K562 (cell line): Measurements from ENCODE around the gene HOXB1. TPM values are rescaled to one million over a fixed set of nuclear protein-coding genes. Genes with fewer than 3 reads are reported as not detected.
A peak's percentile ranks its signal among the peaks of the same experiment; 100 is the strongest.

Source experiments
- ARID1B ChIP-seq: fragments of 450-650 bp; IDR thresholded peaks from 2 replicates; pipeline ENCODE4 v1.6.1; 2016; ENCODE audit warnings: antibody characterized with exemption, mild to moderate bottlenecking, inconsistent platforms
- ATF2 ChIP-seq: sonication (generic); formaldehyde crosslinking; IDR thresholded peaks from 2 replicates; pipeline ENCODE4 v1.8.1; 2022; ENCODE audit warnings: missing genetic modification reagents
- ELF2 ChIP-seq: fragments of 250-450 bp; sonication (Bioruptor Pico); IDR thresholded peaks from 2 replicates; pipeline ENCODE4 v1.5.0; 2021; ENCODE audit warnings: mild to moderate bottlenecking
- EP400 ChIP-seq: fragments of 450-650 bp; IDR thresholded peaks from 2 replicates; pipeline ENCODE4 v1.6.1; 2017; ENCODE audit warnings: antibody characterized with exemption, mild to moderate bottlenecking, moderate library complexity
- GATAD2B ChIP-seq: fragments of 450-650 bp; IDR thresholded peaks from 2 replicates; pipeline ENCODE4 v1.6.1; 2017; ENCODE audit warnings: mild to moderate bottlenecking, borderline replicate concordance
- HCFC1 ChIP-seq: IDR thresholded peaks from 2 replicates; pipeline ENCODE4 v1.6.1; 2012; ENCODE audit warnings: low read depth, low read length, improper control_type of control experiment
- HINFP ChIP-seq: fragments of 450-650 bp; conservative IDR thresholded peaks from 2 replicates; pipeline ENCODE4 v1.6.1; 2016; ENCODE audit warnings: missing genetic modification characterization, low read depth, mild to moderate bottlenecking, control low read depth, missing compliant biosample characterization
- HNRNPK ChIP-seq: fragments of 200-400 bp; formaldehyde crosslinking; IDR thresholded peaks from one replicate; pipeline ENCODE4 v1.6.1; 2018; ENCODE audit warnings: mild to moderate bottlenecking, low read depth, low read length; ENCODE audit not compliant: poor library complexity, severe bottlenecking
- MAFG ChIP-seq: fragments of 450-650 bp; conservative IDR thresholded peaks from 2 replicates; pipeline ENCODE4 v1.6.1; 2016; ENCODE audit warnings: missing genetic modification characterization, missing compliant biosample characterization
- MECOM ChIP-seq: fragments of 250-450 bp; sonication (Bioruptor Pico); IDR thresholded peaks from 2 replicates; pipeline ENCODE4 v1.8.0; 2022; ENCODE audit warnings: inconsistent platforms
- MYC ChIP-seq, 2 experiments: fragments of 250-450 bp in 1 of 2; sonication (Bioruptor Pico) in 1 of 2; IDR thresholded peaks; 2 replicates each; pipeline versions ENCODE4 v1.5.1 to v1.6.1; 2012 to 2021; ENCODE audit warnings: low read depth in 2 of 2, borderline replicate concordance in 1 of 2, improper control_type of control experiment in 1 of 2, low read length in 1 of 2, mild to moderate bottlenecking in 1 of 2, moderate library complexity in 1 of 2
- NCOA2 ChIP-seq, 2 experiments: fragments of 450-650 bp; IDR thresholded peaks; 2 replicates each; pipeline ENCODE4 v1.6.1; 2018; ENCODE audit warnings: mild to moderate bottlenecking in 2 of 2, moderate library complexity in 1 of 2; ENCODE audit not compliant: partially characterized antibody in 2 of 2
- NFIC ChIP-seq: fragments of 450-650 bp; IDR thresholded peaks from 2 replicates; pipeline ENCODE4 v1.6.1; 2017; ENCODE audit warnings: mild to moderate bottlenecking, inconsistent platforms
- PPARD ChIP-seq: fragments of 250-450 bp; sonication (Bioruptor Pico); IDR thresholded peaks from 2 replicates; pipeline ENCODE4 v1.8.0; 2022; ENCODE audit warnings: inconsistent platforms, mild to moderate bottlenecking, moderate library complexity
- SIX5 ChIP-seq, 2 experiments: IDR thresholded peaks; 2 replicates each; pipeline ENCODE4 v1.6.1; 2011; ENCODE audit warnings: low read length in 2 of 2, borderline replicate concordance in 1 of 2, low read depth in 1 of 2, mild to moderate bottlenecking in 1 of 2, moderate library complexity in 1 of 2; ENCODE audit not compliant: insufficient read depth in 1 of 2
- SRSF1 ChIP-seq: fragments of 200-400 bp; formaldehyde crosslinking; IDR thresholded peaks from 2 replicates; pipeline ENCODE4 v1.6.1; 2017; ENCODE audit warnings: mild to moderate bottlenecking, low read depth, low read length, moderate library complexity
- ZC3H11A ChIP-seq: IDR thresholded peaks from 2 replicates; pipeline ENCODE4 v1.6.1; 2012; ENCODE audit warnings: low read depth, low read length, improper control_type of control experiment
- ZKSCAN3 ChIP-seq: fragments of 250-450 bp; sonication (Bioruptor Pico); IDR thresholded peaks from 2 replicates; pipeline ENCODE4 v1.4.0; 2020
- ZNF143 ChIP-seq: sonication (generic); formaldehyde crosslinking; IDR thresholded peaks from 2 replicates; pipeline ENCODE4 v1.9.0; 2022; ENCODE audit warnings: mild to moderate bottlenecking, missing genetic modification reagents
- ZNF347 ChIP-seq: fragments of 450-650 bp; formaldehyde crosslinking; IDR thresholded peaks from 2 replicates; pipeline ENCODE4 v1.4.0; 2020; ENCODE audit warnings: low read depth, mild to moderate bottlenecking, moderate library complexity
- ZNF75A ChIP-seq: fragments of 450-650 bp; formaldehyde crosslinking; IDR thresholded peaks from 2 replicates; pipeline ENCODE4 v1.4.0; 2020; ENCODE audit warnings: mild to moderate bottlenecking
- ZNF766 ChIP-seq: fragments of 200-800 bp; sonication (Bioruptor generic); conservative IDR thresholded peaks from 2 replicates; pipeline ENCODE4 v1.6.1; 2016; ENCODE audit warnings: missing genetic modification characterization, missing compliant biosample characterization
- polyA plus RNA-seq, 8 experiments: library from polyadenylated mRNA; depleted of rRNA in 4 of 8; stranded (reverse) in 5 of 8; unstranded in 3 of 8; fragments of >200 nt; fragmentation: Nextera tagmentation in 2 of 8; fragmentation: Illumina TruSeq in 1 of 8; extraction: Ambion mirVana in 2 of 8; extraction: Trizol in 1 of 8; gene quantifications; 2 replicates each; pipeline versions ENCODE4 v1.2.1 to v1.2.3, GENCODE V29; 2011 to 2014; ENCODE audit warnings: inconsistent platforms in 1 of 8, missing spikeins in 1 of 8
- total RNA-seq, 7 experiments: library from RNA; depleted of rRNA in 6 of 7; stranded (reverse); fragments of >200 nt in 6 of 7; fragmentation: Illumina TruSeq in 2 of 7; extraction: Trizol in 2 of 7; gene quantifications; 2 replicates each; pipeline versions ENCODE4 v1.2.1 to v1.2.3, GENCODE V29; 2011 to 2021; ENCODE audit warnings: low replicate concordance in 1 of 7
- TF ChIP-seq, protein P1 (sequence below): sonication (generic); formaldehyde crosslinking; IDR thresholded peaks from 2 replicates; pipeline ENCODE4 v1.8.0; 2022; ENCODE audit warnings: mild to moderate bottlenecking, missing genetic modification reagents
- TF ChIP-seq, protein P2 (sequence below): sonication (generic); formaldehyde crosslinking; IDR thresholded peaks from 2 replicates; pipeline ENCODE4 v1.8.0; 2022; ENCODE audit warnings: mild to moderate bottlenecking, missing genetic modification reagents

Gene HOXB1
- total and polyA plus RNA-seq, 9 of the 15 experiments (the other 6 are each of a cell fraction or from before 2014, with no cell fraction given), result 0.04 TPM; not detected in 8

DNA sequence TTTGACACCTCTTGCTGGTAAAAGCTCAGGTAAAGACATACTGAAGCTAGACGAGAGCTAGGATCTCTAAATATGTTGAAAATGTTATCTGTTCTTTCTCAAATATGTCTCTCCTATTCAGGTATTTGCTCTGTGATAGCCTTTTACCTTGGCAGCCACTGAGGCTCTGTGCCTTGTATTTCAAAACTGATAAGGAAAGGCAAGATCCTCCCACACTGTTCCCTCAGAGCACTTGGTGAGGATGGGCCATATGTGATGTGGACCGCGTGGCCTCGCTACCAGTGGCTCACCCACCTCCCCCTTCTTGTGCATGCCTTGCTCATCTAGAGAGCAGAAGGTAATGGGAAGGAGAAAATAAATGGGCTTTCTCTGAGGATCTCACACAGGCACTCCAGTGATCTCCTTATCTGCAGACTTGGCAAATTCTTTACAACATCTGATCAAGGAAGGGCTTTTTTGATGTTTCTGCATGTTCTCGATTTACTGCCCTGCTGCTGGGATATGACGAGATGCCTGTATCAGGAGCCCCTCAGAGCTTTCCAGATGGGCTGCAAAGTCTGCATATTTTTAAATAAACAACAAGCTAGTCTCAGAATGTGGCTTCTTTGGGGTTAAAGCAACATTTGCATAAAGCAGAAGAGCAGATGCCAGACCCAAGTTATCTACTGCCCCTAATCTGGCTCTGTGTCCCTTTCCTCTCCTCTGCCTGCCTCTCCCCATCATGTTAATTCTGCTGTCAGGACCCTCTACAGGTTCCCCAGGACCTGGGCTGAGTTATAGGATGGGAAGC lies 16.9 kb downstream of the HOXB1 start (continued):
- TF ChIP-seq, protein P1, sequence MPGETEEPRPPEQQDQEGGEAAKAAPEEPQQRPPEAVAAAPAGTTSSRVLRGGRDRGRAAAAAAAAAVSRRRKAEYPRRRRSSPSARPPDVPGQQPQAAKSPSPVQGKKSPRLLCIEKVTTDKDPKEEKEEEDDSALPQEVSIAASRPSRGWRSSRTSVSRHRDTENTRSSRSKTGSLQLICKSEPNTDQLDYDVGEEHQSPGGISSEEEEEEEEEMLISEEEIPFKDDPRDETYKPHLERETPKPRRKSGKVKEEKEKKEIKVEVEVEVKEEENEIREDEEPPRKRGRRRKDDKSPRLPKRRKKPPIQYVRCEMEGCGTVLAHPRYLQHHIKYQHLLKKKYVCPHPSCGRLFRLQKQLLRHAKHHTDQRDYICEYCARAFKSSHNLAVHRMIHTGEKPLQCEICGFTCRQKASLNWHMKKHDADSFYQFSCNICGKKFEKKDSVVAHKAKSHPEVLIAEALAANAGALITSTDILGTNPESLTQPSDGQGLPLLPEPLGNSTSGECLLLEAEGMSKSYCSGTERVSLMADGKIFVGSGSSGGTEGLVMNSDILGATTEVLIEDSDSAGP (CRISPR knock-in tag), result no peak
- no peak for TF ChIP-seq ZNF75A (CRISPR knock-in tag)
- TF ChIP-seq ZKSCAN3 (CRISPR knock-in tag), result no peak
- TF ChIP-seq, protein P2, sequence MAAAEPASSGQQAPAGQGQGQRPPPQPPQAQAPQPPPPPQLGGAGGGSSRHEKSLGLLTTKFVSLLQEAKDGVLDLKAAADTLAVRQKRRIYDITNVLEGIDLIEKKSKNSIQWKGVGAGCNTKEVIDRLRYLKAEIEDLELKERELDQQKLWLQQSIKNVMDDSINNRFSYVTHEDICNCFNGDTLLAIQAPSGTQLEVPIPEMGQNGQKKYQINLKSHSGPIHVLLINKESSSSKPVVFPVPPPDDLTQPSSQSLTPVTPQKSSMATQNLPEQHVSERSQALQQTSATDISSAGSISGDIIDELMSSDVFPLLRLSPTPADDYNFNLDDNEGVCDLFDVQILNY (CRISPR knock-in tag), result no peak
- TF ChIP-seq ELF2, result no peak
- TF ChIP-seq EP400, result peak; percentile 42; the same call in 1 of the 2 replicates
- peak; percentile 60 for TF ChIP-seq MYC (IDR thresholded peaks at IDR 0.05; ENCODE audit: low read depth, low read length)
- TF ChIP-seq MYC (CRISPR knock-in tag; IDR thresholded peaks at IDR 0.05; ENCODE audit: borderline replicate concordance, low read depth), result no peak
- no peak for TF ChIP-seq HCFC1
- no peak for TF ChIP-seq MECOM (CRISPR knock-in tag)
- no peak for TF ChIP-seq SIX5 (IDR thresholded peaks at IDR 0.05; ENCODE audit: borderline replicate concordance in 1 of 2, insufficient read depth in 1 of 2, low read depth in 1 of 2, low read length in 2 of 2)
- TF ChIP-seq MAFG (tag), result peak; percentile 54
- no peak for TF ChIP-seq PPARD (CRISPR knock-in tag)
- TF ChIP-seq HNRNPK, result no peak
- no peak for TF ChIP-seq HINFP
- no peak for TF ChIP-seq ZC3H11A
- no peak for TF ChIP-seq ZNF766
- TF ChIP-seq ATF2 (CRISPR knock-in tag), result no peak
- TF ChIP-seq SRSF1, result no peak
- no peak for TF ChIP-seq ZNF347 (CRISPR knock-in tag)
- no peak for TF ChIP-seq GATAD2B
- TF ChIP-seq NCOA2 (IDR thresholded peaks at IDR 0.05; ENCODE audit: partially characterized antibody in 2 of 2), result no peak
- no peak for TF ChIP-seq NFIC
- TF ChIP-seq ARID1B, result peak; percentile 53
- no peak for TF ChIP-seq ZNF143 (CRISPR knock-in tag)
